ENCODE data around the gene PRTFDC1.

DNA sequence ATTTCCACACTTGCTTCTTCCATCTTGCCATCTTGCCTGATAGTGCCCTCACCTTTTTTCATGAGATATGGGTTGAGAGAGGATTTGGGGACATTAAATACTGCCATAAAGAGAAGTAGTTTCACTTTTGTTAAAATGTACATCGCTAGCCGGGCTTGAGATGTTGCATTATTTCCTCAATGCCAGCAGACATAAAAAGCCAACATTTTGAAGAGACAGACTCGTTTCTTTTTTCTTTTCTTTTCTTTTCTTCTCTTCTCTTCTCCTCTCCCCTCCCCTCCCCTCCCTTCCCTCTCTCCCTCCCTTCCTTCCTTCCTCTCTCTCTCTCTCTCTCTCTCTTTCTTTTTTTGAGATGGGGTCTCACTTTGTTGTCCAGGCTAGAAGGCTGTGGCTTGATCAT lies 45.6 kb upstream of the PRTFDC1 start:
- TF ChIP-seq CTCF (IDR thresholded peaks at IDR 0.05) (no peak), POLR2A (IDR thresholded peaks at IDR 0.05; ENCODE audit: low read depth) (no peak), EP300 (IDR thresholded peaks at IDR 0.05) (no peak)

Data from esophagus muscularis mucosa (tissue), 4 donors.